Gastroesophageal sphincter (tissue), 4 donors: ENCODE results near the gene TEKT5. TPM values are rescaled to one million over a fixed set of nuclear protein-coding genes. Genes with fewer than 3 reads are reported as not detected.

Experiments
- ATAC-seq: fragments of 150-250 bp; one replicate; pipeline ENCODE4 v1.9.1; 2016; ENCODE audit warnings: mild to moderate bottlenecking, moderate library complexity
- H3K27ac ChIP-seq, 4 donors: fragments of 200-600 bp; sonication (generic) in 3 of 4; 1 replicate in 3 of 4; 2 replicates in 1 of 4; pipeline ENCODE4 v1.5.1; 2016 to 2019
- H3K27me3 ChIP-seq: fragments of 200-600 bp; sonication (generic); one replicate; pipeline ENCODE4 v1.5.1; 2019
- H3K36me3 ChIP-seq, 2 donors: fragments of 200-600 bp; sonication (generic); one replicate each; pipeline ENCODE4 v1.5.1; 2019; ENCODE audit warnings: control low read depth in 1 of 2
- H3K4me1 ChIP-seq, 3 donors: fragments of 200-600 bp; sonication (generic); 1 replicate in 2 of 3; 2 replicates in 1 of 3; pipeline ENCODE4 v1.5.1; 2016 to 2019; ENCODE audit warnings: control low read depth in 2 of 3
- H3K4me3 ChIP-seq, 2 donors: fragments of 200-600 bp; sonication (generic); one replicate each; pipeline ENCODE4 v1.5.1; 2019; ENCODE audit warnings: mild to moderate bottlenecking in 1 of 2, moderate library complexity in 1 of 2
- H3K9me3 ChIP-seq, 3 donors: fragments of 200-600 bp; sonication (generic); one replicate each; pipeline ENCODE4 v1.5.1; 2017 to 2019; ENCODE audit warnings: control low read depth in 2 of 3
- CTCF ChIP-seq, 4 experiments: fragments of 200-600 bp in 2 of 4; fragments of 450-650 bp in 2 of 4; sonication (generic) in 1 of 4; IDR thresholded peaks; one replicate each; pipeline ENCODE4 v1.5.1; 2017 to 2019; ENCODE audit warnings: antibody characterized with exemption in 4 of 4, mild to moderate bottlenecking in 2 of 4, moderate library complexity in 2 of 4
- EP300 ChIP-seq: sonication (generic); formaldehyde crosslinking; IDR thresholded peaks from one replicate; pipeline ENCODE4 v1.6.1; 2017; ENCODE audit warnings: antibody characterized with exemption, mild to moderate bottlenecking
- POLR2A ChIP-seq, 2 donors: fragments of 450-650 bp; IDR thresholded peaks; one replicate each; pipeline ENCODE4 v1.6.1; 2017; ENCODE audit warnings: antibody characterized with exemption in 2 of 2, mild to moderate bottlenecking in 2 of 2, moderate library complexity in 1 of 2
- POLR2AphosphoS5 ChIP-seq: sonication (generic); formaldehyde crosslinking; IDR thresholded peaks from one replicate; pipeline ENCODE4 v1.6.1; 2017; ENCODE audit warnings: antibody characterized with exemption
- WGBS, 2 donors: methylation state at CpG; one replicate each; pipeline ENCODE4 v1.1.5; 2018; ENCODE audit warnings: low coverage in 1 of 2; 5-methylcytosine and 5-hydroxymethylcytosine counted together
- total RNA-seq, 4 donors: library from RNA; depleted of rRNA; stranded (reverse); fragments of >200 nt; gene quantifications; one replicate each; pipeline ENCODE4 v1.1.0, GENCODE V29; 2016

The TEKT5 gene
- total RNA-seq, 4 donors from 2014 or later: 0.19 TPM; not detected in 3

GRCh38 chr16:10619271-10619849 is 75.4 kb downstream of the TEKT5 start:
- Histone ChIP-seq H3K36me3 (no peaks in the 10 kb centered on the region), H3K4me3 (peak overlapping the region in 1 of 2 donors; percentile 8), H3K9me3 (no peaks in the 10 kb centered on the region), H3K27me3 (peaks cover 14% of the 10 kb centered on the region), H3K27ac (peak overlapping the region in 1 of 4 donors; percentile 53), H3K4me1 (peaks cover 0 to 25% (median 0%) of the 10 kb centered on the region in 3 donors)
- WGBS, 2 donors: 35% methylated on average over 2 to 19 of the region's 25 CpGs
- no peak for ATAC-seq
- TF ChIP-seq POLR2A (IDR thresholded peaks at IDR 0.05) (no peak), EP300 (no peak), POLR2AphosphoS5 (no peak), CTCF (IDR thresholded peaks at IDR 0.05) (no peak)

- no peak for ATAC-seq
- 75 to 79% methylated on average over 7 to 9 of the region's 13 CpGs for WGBS, 2 donors
These were observed 76.0 kb downstream of the TEKT5 start for GRCh38 chr16:10618710-10619209.

GRCh38 chr16:10617662-10618420 is 76.9 kb downstream of the TEKT5 start:
- ATAC-seq: no peak
- H3K27ac ChIP-seq: peak overlapping the region in 1 of 4 donors; percentile 59
- H3K27me3 ChIP-seq: peaks cover 14% of the 10 kb centered on the region
- 63 to 81% methylated on average over 6 to 11 of the region's 12 CpGs for WGBS, 2 donors
- H3K4me3 ChIP-seq: no peak overlapping the region
- H3K9me3 ChIP-seq: no peaks in the 10 kb centered on the region
- no peak for TF ChIP-seq CTCF (IDR thresholded peaks at IDR 0.05)
- no peak for TF ChIP-seq POLR2A (IDR thresholded peaks at IDR 0.05)
- TF ChIP-seq EP300: no peak
- no peak for TF ChIP-seq POLR2AphosphoS5
- peaks cover 0 to 25% (median 0%) of the 10 kb centered on the region in 3 donors for H3K4me1 ChIP-seq
- H3K36me3 ChIP-seq: no peaks in the 10 kb centered on the region

More at GRCh38 chr16:10618710-10619209, 76.0 kb downstream of the TEKT5 start:
- TF ChIP-seq EP300 (no peak), CTCF (IDR thresholded peaks at IDR 0.05) (no peak), POLR2A (IDR thresholded peaks at IDR 0.05) (no peak)
- H3K9me3 ChIP-seq: no peaks in the 10 kb centered on the region
- H3K4me3 ChIP-seq: no peak overlapping the region
- H3K36me3 ChIP-seq: no peaks in the 10 kb centered on the region
- H3K27ac ChIP-seq: peak overlapping the region in 1 of 4 donors; percentile 53
- H3K4me1 ChIP-seq: peaks cover 0 to 25% (median 0%) of the 10 kb centered on the region in 3 donors
- peaks cover 14% of the 10 kb centered on the region for H3K27me3 ChIP-seq

- Histone ChIP-seq H3K4me1 (peaks cover 0 to 25% (median 0%) of the 10 kb centered on the region in 3 donors), H3K36me3 (no peaks in the 10 kb centered on the region), H3K27ac (peak overlapping the region in 3 of 4 donors; percentile 43 to 59 (median 51)), H3K9me3 (no peaks in the 10 kb centered on the region), H3K27me3 (peaks cover 14% of the 10 kb centered on the region), H3K4me3 (no peak overlapping the region)
- TF ChIP-seq POLR2AphosphoS5 (peak; percentile 5), POLR2A (IDR thresholded peaks at IDR 0.05) (no peak)
- 32% methylated on average over 2 of the region's 14 CpGs; no CpG with 5 or more reads in 1 of the 2 donors for WGBS, 2 donors
- ATAC-seq: peak; percentile 63
These were observed 77.7 kb downstream of the TEKT5 start for GRCh38 chr16:10616756-10617640.

- peak overlapping the region in 3 of 4 donors; percentile 43 to 59 (median 51) for H3K27ac ChIP-seq
- H3K4me3 ChIP-seq: no peak overlapping the region
- H3K27me3 ChIP-seq: peaks cover 14% of the 10 kb centered on the region
- no peaks in the 10 kb centered on the region for H3K9me3 ChIP-seq
- peak; percentile 10 for ATAC-seq
- H3K4me1 ChIP-seq: peaks cover 0 to 25% (median 0%) of the 10 kb centered on the region in 3 donors
- no peak for TF ChIP-seq POLR2AphosphoS5
- no peak for TF ChIP-seq EP300
- no peak for TF ChIP-seq POLR2A (IDR thresholded peaks at IDR 0.05)
- no peak for TF ChIP-seq CTCF (IDR thresholded peaks at IDR 0.05)
- 40 to 77% methylated on average over 2 to 3 of the region's 6 CpGs for WGBS, 2 donors
- no peaks in the 10 kb centered on the region for H3K36me3 ChIP-seq
These were observed 78.3 kb downstream of the TEKT5 start for GRCh38 chr16:10616419-10616755.
